Measurements from ENCODE around the gene GDPD5. TPM values are rescaled to one million over a fixed set of nuclear protein-coding genes. Genes with fewer than 3 reads are reported as not detected.

Gene GDPD5
- polyA plus RNA-seq, 4 donors, result 7.5 to 15.4 (median 11.3) TPM

GRCh38 chr11:75474878-75475766 lies 50.6 kb downstream of the GDPD5 start:
- no peak for DNase-seq (ENCODE audit: low read depth in 4 of 4, low spot score in 3 of 4)

GRCh38 chr11:75474240-75474639 lies 51.5 kb downstream of the GDPD5 start:
- DNase-seq (ENCODE audit: low read depth in 4 of 4, low spot score in 3 of 4), result no peak

GRCh38 chr11:75473684-75474083 lies 52.1 kb downstream of the GDPD5 start:
- DNase-seq (ENCODE audit: low read depth in 4 of 4, low spot score in 3 of 4), result no peak

GRCh38 chr11:75472081-75472732 lies 53.5 kb downstream of the GDPD5 start:
- no peak for DNase-seq (ENCODE audit: low read depth in 4 of 4, low spot score in 3 of 4)

- DNase-seq (ENCODE audit: low read depth in 4 of 4, low spot score in 3 of 4), result no peak
Measured at GRCh38 chr11:75471176-75471973, 54.4 kb downstream of the GDPD5 start.

- no peak for DNase-seq (ENCODE audit: low read depth in 4 of 4, low spot score in 3 of 4)
Measured at GRCh38 chr11:75470476-75471080, 55.2 kb downstream of the GDPD5 start.

GRCh38 chr11:75469785-75470405 lies 55.8 kb downstream of the GDPD5 start:
- no peak for DNase-seq (ENCODE audit: low read depth in 4 of 4, low spot score in 3 of 4)

- no peak for DNase-seq (ENCODE audit: low read depth in 4 of 4, low spot score in 3 of 4)
Measured at GRCh38 chr11:75468534-75469340, 57.0 kb downstream of the GDPD5 start.

GRCh38 chr11:75467881-75468280 lies 57.9 kb downstream of the GDPD5 start:
- no peak for DNase-seq (ENCODE audit: low read depth in 4 of 4, low spot score in 3 of 4)

GRCh38 chr11:75467311-75467710 lies 58.4 kb downstream of the GDPD5 start:
- no peak for DNase-seq (ENCODE audit: low read depth in 4 of 4, low spot score in 3 of 4)

- DNase-seq (ENCODE audit: low read depth in 4 of 4, low spot score in 3 of 4), result no peak
Measured at GRCh38 chr11:75465701-75466531, 59.8 kb downstream of the GDPD5 start.

- no peak for DNase-seq (ENCODE audit: low read depth in 4 of 4, low spot score in 3 of 4)
Measured at GRCh38 chr11:75463106-75463774, 62.5 kb downstream of the GDPD5 start.

- no peak for DNase-seq (ENCODE audit: low read depth in 4 of 4, low spot score in 3 of 4)
Measured at GRCh38 chr11:75462117-75462653, 63.6 kb downstream of the GDPD5 start.

- no peak for DNase-seq (ENCODE audit: low read depth in 4 of 4, low spot score in 3 of 4)
Measured at GRCh38 chr11:75461151-75461550, 64.6 kb downstream of the GDPD5 start.

GRCh38 chr11:75456596-75457183 lies 69.1 kb downstream of the GDPD5 start:
- DNase-seq (ENCODE audit: low read depth in 4 of 4, low spot score in 3 of 4), result no peak

GRCh38 chr11:75454987-75455386 lies 70.8 kb downstream of the GDPD5 start:
- no peak for DNase-seq (ENCODE audit: low read depth in 4 of 4, low spot score in 3 of 4)

- DNase-seq (ENCODE audit: low read depth in 4 of 4, low spot score in 3 of 4), result no peak
Measured at GRCh38 chr11:75453916-75454655, 71.7 kb downstream of the GDPD5 start.

All from left renal pelvis (tissue), 4 donors.